IMR-90 (cell line): ENCODE data around the gene NPSR1. TPM values are rescaled to one million over a fixed set of nuclear protein-coding genes. Genes with fewer than 3 reads are reported as not detected.

ENCODE experiments used
- ATAC-seq: fragments of 200-7000 bp; cut with Tn5 transposase; 2 replicates; pipeline ENCODE4 v1.9.1; 2020; ENCODE audit warnings: low read depth, mild to moderate bottlenecking, moderate library complexity
- BruUV-seq: library from RNA; stranded (reverse); fragments of 400-500 nt; replicated peaks from 2 replicates; lab custom pipeline; 2021; lab: Mats Ljungman, UMichigan
- CTCF ChIA-PET: fragments of 300-600 bp; formaldehyde crosslinking; extraction: SDS; loops from one replicate; lab custom pipeline; 2021; ENCODE audit warnings: antibody characterized with exemption; lab: Yijun Ruan, JAX
- POLR2A ChIA-PET: fragments of 300-600 bp; sonication (Branson Sonifier 250); formaldehyde crosslinking; loops from one replicate; lab custom pipeline; 2022; ENCODE audit warnings: antibody characterized with exemption; ENCODE audit not compliant: unreplicated experiment; lab: Charles Lee
- DNase-seq: peaks from one replicate; pipeline ENCODE4 v3.0.0; 2013
- H2AFZ ChIP-seq: replicated peaks from 2 replicates; pipeline ENCODE3; 2013; ENCODE audit warnings: low read length, mild to moderate bottlenecking; ENCODE audit not compliant: poor library complexity
- H2AK5ac ChIP-seq: 2 replicates; pipeline ENCODE4 v1.6.1; 2013; ENCODE audit warnings: low read depth, low read length, inconsistent platforms
- H2AK9ac ChIP-seq: replicated peaks from 2 replicates; pipeline ENCODE3; 2013; ENCODE audit warnings: mild to moderate bottlenecking, low read depth, low read length, moderate library complexity; ENCODE audit not compliant: poor library complexity
- H2BK120ac ChIP-seq: 2 replicates; pipeline ENCODE4 v1.6.1; 2013; ENCODE audit warnings: low read depth, low read length, inconsistent platforms
- H2BK15ac ChIP-seq: 3 replicates; pipeline ENCODE4 v1.6.1; 2013; ENCODE audit warnings: low read depth, low read length, inconsistent platforms
- H2BK20ac ChIP-seq: 2 replicates; pipeline ENCODE4 v1.6.1; 2013; ENCODE audit warnings: low read depth, mild to moderate bottlenecking, inconsistent platforms, low read length, moderate library complexity
- H2BK5ac ChIP-seq: 2 replicates; pipeline ENCODE4 v1.6.1; 2013; ENCODE audit warnings: mild to moderate bottlenecking, low read depth, low read length, inconsistent platforms; ENCODE audit not compliant: poor library complexity, severe bottlenecking
- H3K14ac ChIP-seq: replicated peaks from 2 replicates; pipeline ENCODE4 v1.6.1; 2013; ENCODE audit warnings: low read depth, low read length, inconsistent platforms
- H3K18ac ChIP-seq: 2 replicates; pipeline ENCODE4 v1.6.1; 2013; ENCODE audit warnings: low read depth, low read length, control low read depth
- H3K23ac ChIP-seq: 2 replicates; pipeline ENCODE4 v1.6.1; 2013; ENCODE audit warnings: low read depth, low read length, inconsistent platforms
- H3K27ac ChIP-seq: 2 replicates; pipeline ENCODE4 v1.5.1; 2013; ENCODE audit warnings: mild to moderate bottlenecking, control low read depth, low read length; ENCODE audit not compliant: insufficient read depth
- H3K27me3 ChIP-seq: 2 replicates; pipeline ENCODE4 v1.6.1; 2013; ENCODE audit warnings: low read length; ENCODE audit not compliant: control insufficient read depth, insufficient read depth
- H3K36me3 ChIP-seq: 2 replicates; pipeline ENCODE4 v1.6.1; 2013; ENCODE audit warnings: low read length, mixed read lengths; ENCODE audit not compliant: control insufficient read depth, insufficient read depth
- H3K4ac ChIP-seq: 2 replicates; pipeline ENCODE4 v1.6.1; 2013; ENCODE audit warnings: low read depth, low read length, inconsistent platforms
- H3K4me1 ChIP-seq: 2 replicates; pipeline ENCODE4 v1.6.1; 2013; ENCODE audit warnings: low read length, mixed read lengths; ENCODE audit not compliant: control insufficient read depth, insufficient read depth
- H3K4me2 ChIP-seq: 2 replicates; pipeline ENCODE4 v1.6.1; 2013; ENCODE audit warnings: low read depth, mild to moderate bottlenecking, control low read depth, low read length, moderate library complexity
- H3K4me3 ChIP-seq: 2 replicates; pipeline ENCODE4 v1.5.1; 2013; ENCODE audit warnings: low read depth, mild to moderate bottlenecking, control low read depth, low read length, moderate library complexity; ENCODE audit not compliant: insufficient read depth
- H3K56ac ChIP-seq: 2 replicates; pipeline ENCODE4 v1.6.1; 2013; ENCODE audit warnings: low read length, inconsistent platforms; ENCODE audit not compliant: insufficient read depth; ENCODE audit errors: extremely low read depth
- H3K79me1 ChIP-seq, 2 experiments: 2 replicates each; pipeline ENCODE4 v1.6.1; 2013; ENCODE audit warnings: low read length in 2 of 2, inconsistent platforms in 1 of 2, low read depth in 1 of 2
- H3K9ac ChIP-seq: 2 replicates; pipeline ENCODE4 v1.6.1; 2013; ENCODE audit warnings: low read depth, low read length, control low read depth
- H3K9me1 ChIP-seq: 2 replicates; pipeline ENCODE4 v1.6.1; 2013; ENCODE audit warnings: low read length, inconsistent platforms; ENCODE audit not compliant: insufficient read depth
- H3K9me3 ChIP-seq: 2 replicates; pipeline ENCODE4 v1.6.1; 2013; ENCODE audit warnings: low read length; ENCODE audit not compliant: control insufficient read depth, insufficient read depth
- H4K20me1 ChIP-seq: 2 replicates; pipeline ENCODE4 v1.6.1; 2013; ENCODE audit warnings: low read length, inconsistent platforms; ENCODE audit not compliant: insufficient read depth
- H4K5ac ChIP-seq: 2 replicates; pipeline ENCODE4 v1.6.1; 2013; ENCODE audit warnings: mild to moderate bottlenecking, low read depth, low read length, control low read depth
- H4K8ac ChIP-seq, 2 experiments: 2 replicates each; pipeline ENCODE4 v1.6.1; 2013; ENCODE audit warnings: low read depth in 2 of 2, low read length in 2 of 2, control low read depth in 1 of 2, inconsistent platforms in 1 of 2
- H4K91ac ChIP-seq: 2 replicates; pipeline ENCODE4 v1.6.1; 2013; ENCODE audit warnings: low read depth, low read length, inconsistent platforms; ENCODE audit not compliant: insufficient read depth
- BHLHE40 ChIP-seq: fragments of 150-350 bp; IDR thresholded peaks from 2 replicates; pipeline ENCODE4 v1.6.1; 2016; ENCODE audit warnings: mild to moderate bottlenecking, low read depth, low read length
- CEBPB ChIP-seq: IDR thresholded peaks from 2 replicates; pipeline ENCODE4 v1.6.1; 2012; ENCODE audit warnings: low read depth, low read length, improper control_type of control experiment
- CHD1 ChIP-seq: IDR thresholded peaks from 2 replicates; pipeline ENCODE4 v1.6.1; 2012; ENCODE audit warnings: low read depth, low read length, improper control_type of control experiment
- CTCF ChIP-seq: conservative IDR thresholded peaks from 2 replicates; pipeline ENCODE4 v1.5.1; 2012; ENCODE audit warnings: mild to moderate bottlenecking, low read depth, low read length, improper control_type of control experiment
- FOS ChIP-seq: fragments of 150-350 bp; IDR thresholded peaks from 2 replicates; pipeline ENCODE4 v1.6.1; 2016; ENCODE audit warnings: low read depth, low read length
- MAFK ChIP-seq: IDR thresholded peaks from 2 replicates; pipeline ENCODE4 v1.6.1; 2012; ENCODE audit warnings: low read depth, low read length, improper control_type of control experiment
- MAZ ChIP-seq: IDR thresholded peaks from 2 replicates; pipeline ENCODE4 v1.6.1; 2012; ENCODE audit warnings: low read depth, mild to moderate bottlenecking, low read length, improper control_type of control experiment, moderate library complexity, borderline replicate concordance
- MXI1 ChIP-seq: IDR thresholded peaks from 2 replicates; pipeline ENCODE4 v1.6.1; 2012; ENCODE audit warnings: low read depth, mild to moderate bottlenecking, low read length, moderate library complexity, borderline replicate concordance
- NFE2L2 ChIP-seq: fragments of 150-350 bp; IDR thresholded peaks from 2 replicates; pipeline ENCODE4 v1.6.1; 2016; ENCODE audit warnings: low read depth, mild to moderate bottlenecking, low read length
- POLR2A ChIP-seq: IDR thresholded peaks from 2 replicates; pipeline ENCODE4 v1.6.1; 2012; ENCODE audit warnings: mild to moderate bottlenecking, low read depth, low read length
- RAD21 ChIP-seq: IDR thresholded peaks from 2 replicates; pipeline ENCODE4 v1.6.1; 2012; ENCODE audit warnings: low read length, improper control_type of control experiment
- RCOR1 ChIP-seq: IDR thresholded peaks from 2 replicates; pipeline ENCODE4 v1.6.1; 2012; ENCODE audit warnings: mild to moderate bottlenecking, low read length, improper control_type of control experiment; ENCODE audit not compliant: insufficient replicate concordance
- RFX5 ChIP-seq: IDR thresholded peaks from 2 replicates; pipeline ENCODE4 v1.8.0; 2012; ENCODE audit warnings: low read depth, mild to moderate bottlenecking, low read length, moderate library complexity
- SMC3 ChIP-seq: fragments of 150-350 bp; IDR thresholded peaks from 2 replicates; pipeline ENCODE4 v1.6.1; 2016; ENCODE audit warnings: low read depth, mild to moderate bottlenecking, antibody characterized with exemption, low read length, moderate library complexity
- USF2 ChIP-seq: fragments of 150-350 bp; IDR thresholded peaks from 2 replicates; pipeline ENCODE4 v1.6.1; 2017; ENCODE audit warnings: mild to moderate bottlenecking, antibody characterized with exemption, low read length, low read depth
- WGBS, 2 experiments: methylation state at CpG; one replicate each; pipeline versions ENCODE4 v1.1.5 to v1.1.7; 2013; ENCODE audit warnings: missing lambda C conversion rate in 2 of 2; ENCODE audit not compliant: insufficient read length in 1 of 2; ENCODE audit errors: extremely low coverage in 2 of 2; 5-methylcytosine and 5-hydroxymethylcytosine counted together
- dilution Hi-C: fragments of 300-500 bp; cut with HindIII; formaldehyde crosslinking; loops from one replicate; pipeline ENCODE4 v1.14.3; 2018; ENCODE audit warnings: low sequenced_read_pairs; ENCODE audit not compliant: unreplicated experiment
- in situ Hi-C: fragments of 300-500 bp; cut with MboI; formaldehyde crosslinking; loops from 3 replicates; pipeline ENCODE4 v1.14.3; 2019; ENCODE audit warnings: low sequenced_read_pairs, inconsistent platforms, mixed read lengths
- intact Hi-C: fragments of 100-400 bp; cut with micrococcal nuclease; formaldehyde crosslinking; loops from 2 replicates; pipeline ENCODE4 v1.10.0; 2022
- polyA plus RNA-seq, 3 experiments: library from polyadenylated mRNA; depleted of rRNA; stranded (reverse); fragments of >200 nt; gene quantifications; 2 replicates each; pipeline ENCODE4 v1.2.3, GENCODE V29; 2012; ENCODE audit warnings: low replicate concordance in 1 of 3
- total RNA-seq: library from RNA; depleted of rRNA; stranded (reverse); fragments of >200 nt; gene quantifications from 2 replicates; pipeline ENCODE4 v1.2.3, GENCODE V29; 2012
- TF ChIP-seq, protein P1 (sequence below): fragments of 150-350 bp; IDR thresholded peaks from 2 replicates; pipeline ENCODE4 v1.6.1; 2016; ENCODE audit warnings: low read depth, mild to moderate bottlenecking, low read length, moderate library complexity, borderline replicate concordance

The NPSR1 gene
- total and polyA plus RNA-seq, 2 of the 4 experiments (the other 2 are of a cell fraction), result not detected

- dilution Hi-C loops, result no loop called here
- BruUV-seq, result no TSS peak
- in situ Hi-C loops, result no loop called here
These were observed 102.3 kb downstream of the NPSR1 start for GRCh38 chr7:34760271-34760670.

More at GRCh38 chr7:34760271-34760670, 102.3 kb downstream of the NPSR1 start:
- no peak overlapping the region for H3K23ac ChIP-seq
- no peak overlapping the region for H2AFZ ChIP-seq
- no peaks in the 10 kb centered on the region for H3K4me1 ChIP-seq
- no CpG with 5 or more reads among the region's 2 CpGs for WGBS, 2 experiments
- intact Hi-C loops, result loop anchor here (10.0 kb wide), 1 partner anchor 775 kb away; no protein-coding TSS in a partner anchor
- no peak overlapping the region for H3K9ac ChIP-seq
- no peak overlapping the region for H2AK9ac ChIP-seq
- TF ChIP-seq MXI1, result no peak
- TF ChIP-seq BHLHE40, result no peak
- TF ChIP-seq, protein P1, sequence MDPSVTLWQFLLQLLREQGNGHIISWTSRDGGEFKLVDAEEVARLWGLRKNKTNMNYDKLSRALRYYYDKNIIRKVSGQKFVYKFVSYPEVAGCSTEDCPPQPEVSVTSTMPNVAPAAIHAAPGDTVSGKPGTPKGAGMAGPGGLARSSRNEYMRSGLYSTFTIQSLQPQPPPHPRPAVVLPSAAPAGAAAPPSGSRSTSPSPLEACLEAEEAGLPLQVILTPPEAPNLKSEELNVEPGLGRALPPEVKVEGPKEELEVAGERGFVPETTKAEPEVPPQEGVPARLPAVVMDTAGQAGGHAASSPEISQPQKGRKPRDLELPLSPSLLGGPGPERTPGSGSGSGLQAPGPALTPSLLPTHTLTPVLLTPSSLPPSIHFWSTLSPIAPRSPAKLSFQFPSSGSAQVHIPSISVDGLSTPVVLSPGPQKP, result no peak
- TF ChIP-seq CEBPB, result no peak
- TF ChIP-seq POLR2A, result no peak
- no peak for TF ChIP-seq MAZ
- TF ChIP-seq RCOR1, result no peak
- no peak for TF ChIP-seq USF2
- no peak for TF ChIP-seq CTCF
- TF ChIP-seq CHD1, result no peak
- no peak for TF ChIP-seq MAFK
- no peak for TF ChIP-seq FOS
- no peak for TF ChIP-seq RAD21
- TF ChIP-seq NFE2L2, result no peak
- TF ChIP-seq SMC3, result no peak
- TF ChIP-seq RFX5, result no peak
- no peak overlapping the region for H3K18ac ChIP-seq
- H3K14ac ChIP-seq, result no peak overlapping the region
- no peaks in the 10 kb centered on the region for H4K20me1 ChIP-seq
- no peak overlapping the region for H3K56ac ChIP-seq
- H3K9me1 ChIP-seq, result no peaks in the 10 kb centered on the region
- H3K36me3 ChIP-seq, result no peaks in the 10 kb centered on the region
- no peaks in the 10 kb centered on the region for H3K79me1 ChIP-seq
- no peak overlapping the region for H3K4ac ChIP-seq
- H3K4me3 ChIP-seq, result no peak overlapping the region
- no peak overlapping the region for H3K27ac ChIP-seq
- H2AK5ac ChIP-seq, result no peak overlapping the region
- no peak for DNase-seq
- POLR2A ChIA-PET, result no interaction called here
- no peak overlapping the region for H3K4me2 ChIP-seq
- H3K27me3 ChIP-seq, result no peaks in the 10 kb centered on the region
- no peaks in the 10 kb centered on the region for H3K9me3 ChIP-seq
- ATAC-seq, result no peak
- no peak overlapping the region for H2BK20ac ChIP-seq
- H4K91ac ChIP-seq, result no peak overlapping the region
- H2BK15ac ChIP-seq, result no peak overlapping the region
- H2BK5ac ChIP-seq, result no peak overlapping the region
- no peak overlapping the region for H2BK120ac ChIP-seq
- no peak overlapping the region for H4K5ac ChIP-seq
- CTCF ChIA-PET, result no interaction called here
- H4K8ac ChIP-seq, result no peak overlapping the region
